22Rv1 (cell line): ENCODE results near the gene CHKA.
A peak's percentile ranks its signal among the peaks of the same experiment; 100 is the strongest.

Source experiments
- H3K27ac ChIP-seq: fragments of 450-650 bp; 2 replicates; pipeline ENCODE4 v1.5.1; 2017
- CTCF ChIP-seq: fragments of 450-650 bp; IDR thresholded peaks from 2 replicates; pipeline ENCODE4 v1.5.1; 2017; ENCODE audit warnings: mild to moderate bottlenecking
- ZFX ChIP-seq: fragments of 450-650 bp; IDR thresholded peaks from 2 replicates; pipeline ENCODE4 v1.6.1; 2017; ENCODE audit warnings: antibody characterized with exemption, borderline replicate concordance

The CHKA gene

GRCh38 chr11:68026391-68027105 lies 94.6 kb downstream of the CHKA start:
- no peak overlapping the region for H3K27ac ChIP-seq
- no peak for TF ChIP-seq CTCF
- no peak for TF ChIP-seq ZFX

- H3K27ac ChIP-seq = no peak overlapping the region
- TF ChIP-seq ZFX (no peak), CTCF (no peak; the same call in 1 of the 2 replicates)
Measured at GRCh38 chr11:68025047-68025446, 96.1 kb downstream of the CHKA start.

GRCh38 chr11:68024508-68024907 lies 96.7 kb downstream of the CHKA start:
- no peak overlapping the region for H3K27ac ChIP-seq
- TF ChIP-seq ZFX = no peak
- TF ChIP-seq CTCF = no peak

GRCh38 chr11:68022531-68022930 lies 98.7 kb downstream of the CHKA start:
- H3K27ac ChIP-seq = no peak overlapping the region
- TF ChIP-seq ZFX (no peak), CTCF (no peak)

- H3K27ac ChIP-seq = no peak overlapping the region
- TF ChIP-seq CTCF (peak; percentile 53), ZFX (no peak)
Measured at GRCh38 chr11:68021167-68021787, 99.9 kb downstream of the CHKA start.

- no peak for TF ChIP-seq ZFX
- no peak for TF ChIP-seq CTCF
- no peak overlapping the region for H3K27ac ChIP-seq
Measured at GRCh38 chr11:68020575-68020974, 100.6 kb downstream of the CHKA start.

GRCh38 chr11:68019486-68019885 lies 101.7 kb downstream of the CHKA start:
- TF ChIP-seq ZFX (no peak), CTCF (no peak)
- no peak overlapping the region for H3K27ac ChIP-seq
